Measurements from ENCODE around the gene HADH. TPM values are rescaled to one million over a fixed set of nuclear protein-coding genes. Genes with fewer than 3 reads are reported as not detected.

The HADH gene
- total RNA-seq, 1 experiment from 2014 or later: 47.9 TPM

DNA sequence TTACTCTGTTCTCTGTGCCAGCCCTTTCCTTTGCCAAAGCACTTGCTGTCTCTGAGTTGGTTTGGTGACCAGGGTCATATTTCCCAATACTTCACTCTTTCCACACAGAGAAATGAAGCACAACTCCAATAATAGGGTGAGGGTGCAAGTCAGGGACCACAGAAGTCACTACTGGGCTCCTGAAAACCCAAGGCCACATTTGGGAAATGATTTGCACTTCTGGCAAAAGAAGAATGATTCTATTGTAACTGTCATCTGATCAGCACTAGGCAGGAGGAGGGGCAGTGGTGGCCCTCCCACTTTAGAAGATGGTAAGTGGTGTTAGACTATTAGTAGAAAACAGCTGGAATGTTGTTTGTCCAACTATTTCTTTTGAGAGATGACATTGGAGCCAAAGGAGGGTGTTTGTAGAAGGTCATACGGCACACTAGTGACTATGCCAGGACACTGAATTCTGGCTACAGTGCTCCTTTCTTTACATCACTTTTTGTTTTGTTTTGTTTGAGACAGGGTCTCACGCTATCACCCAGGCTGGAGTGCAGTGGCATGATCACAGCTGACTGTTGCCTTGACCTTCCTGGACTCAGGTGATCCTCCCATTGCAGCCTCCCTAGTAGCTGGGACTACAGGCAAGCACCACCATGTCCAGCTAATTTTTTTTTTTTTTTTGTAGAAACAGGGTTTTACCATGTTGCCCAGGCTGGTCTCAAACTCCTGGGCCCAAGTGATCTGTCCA is 10.8 kb upstream of the HADH start:
- H3K27me3 Mint-ChIP-seq (ENCODE audit: unreplicated experiment): no peaks in the 10 kb centered on the region
- BruUV-seq (replicated peaks): no TSS peak
- TF ChIP-seq, protein P1, sequence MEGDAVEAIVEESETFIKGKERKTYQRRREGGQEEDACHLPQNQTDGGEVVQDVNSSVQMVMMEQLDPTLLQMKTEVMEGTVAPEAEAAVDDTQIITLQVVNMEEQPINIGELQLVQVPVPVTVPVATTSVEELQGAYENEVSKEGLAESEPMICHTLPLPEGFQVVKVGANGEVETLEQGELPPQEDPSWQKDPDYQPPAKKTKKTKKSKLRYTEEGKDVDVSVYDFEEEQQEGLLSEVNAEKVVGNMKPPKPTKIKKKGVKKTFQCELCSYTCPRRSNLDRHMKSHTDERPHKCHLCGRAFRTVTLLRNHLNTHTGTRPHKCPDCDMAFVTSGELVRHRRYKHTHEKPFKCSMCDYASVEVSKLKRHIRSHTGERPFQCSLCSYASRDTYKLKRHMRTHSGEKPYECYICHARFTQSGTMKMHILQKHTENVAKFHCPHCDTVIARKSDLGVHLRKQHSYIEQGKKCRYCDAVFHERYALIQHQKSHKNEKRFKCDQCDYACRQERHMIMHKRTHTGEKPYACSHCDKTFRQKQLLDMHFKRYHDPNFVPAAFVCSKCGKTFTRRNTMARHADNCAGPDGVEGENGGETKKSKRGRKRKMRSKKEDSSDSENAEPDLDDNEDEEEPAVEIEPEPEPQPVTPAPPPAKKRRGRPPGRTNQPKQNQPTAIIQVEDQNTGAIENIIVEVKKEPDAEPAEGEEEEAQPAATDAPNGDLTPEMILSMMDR (IDR thresholded peaks at IDR 0.05; ENCODE audit: unreplicated experiment): no peak

DNA sequence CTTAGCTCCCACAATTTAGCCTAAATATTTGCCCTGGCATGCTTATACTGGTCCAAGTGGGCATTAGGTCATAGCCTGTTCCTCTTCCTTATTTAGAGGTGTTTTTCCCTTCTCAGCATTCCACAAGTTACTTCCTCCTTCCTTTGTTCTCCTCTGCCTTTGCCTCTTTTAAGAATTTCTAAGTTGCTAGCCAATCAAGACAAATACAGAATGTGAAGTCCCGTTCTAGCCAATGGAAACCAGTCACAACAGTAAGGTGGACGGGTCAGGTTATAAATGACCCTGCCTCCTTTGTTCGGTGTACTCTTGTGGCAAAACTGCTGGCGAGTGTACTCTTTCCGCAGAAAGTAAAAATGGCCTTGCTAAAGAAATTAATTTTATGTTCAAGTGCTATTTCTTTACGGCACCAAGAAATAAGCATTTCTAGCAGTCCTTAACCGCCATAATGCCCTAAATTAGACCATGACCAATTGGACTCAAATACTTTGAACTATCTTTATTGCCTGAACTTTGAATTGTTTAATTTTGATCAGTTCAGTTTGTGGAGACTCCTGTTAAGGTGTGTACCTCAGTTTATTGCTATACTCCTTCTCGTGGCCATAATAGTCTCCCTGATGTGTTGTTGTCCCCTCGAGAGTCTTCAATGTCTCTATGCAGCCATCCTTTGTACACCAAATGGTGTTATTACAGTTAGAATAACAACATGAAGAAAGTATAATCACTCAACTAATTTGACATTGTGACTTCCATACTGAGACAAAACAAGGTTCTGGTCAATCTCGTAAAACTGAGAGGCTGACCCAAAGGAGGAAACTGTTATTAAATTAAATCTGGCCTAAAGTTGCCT is 1.6 kb upstream of the HADH start:
- intact Hi-C loops (cut with micrococcal nuclease; ENCODE audit: unreplicated experiment): no loop called here
- TSS peak; percentile 37 for BruUV-seq (replicated peaks)
- DNase-seq: peak; percentile 53
- Mint-ChIP-seq H3K9me3 (ENCODE audit: low read depth, unreplicated experiment) (no peaks in the 10 kb centered on the region), H3K4me1 (ENCODE audit: low read depth, unreplicated experiment) (peaks cover 19% of the 10 kb centered on the region), H3K36me3 (ENCODE audit: insufficient read depth, unreplicated experiment) (peaks cover 34% of the 10 kb centered on the region), H3K27me3 (ENCODE audit: unreplicated experiment) (no peaks in the 10 kb centered on the region), H3K27ac (ENCODE audit: unreplicated experiment) (peak overlapping the region; percentile 45), H3K4me3 (ENCODE audit: low read depth, unreplicated experiment) (peak overlapping the region; percentile 86)
- TF ChIP-seq, protein P1 (IDR thresholded peaks at IDR 0.05; ENCODE audit: unreplicated experiment): no peak
- CTCF ChIA-PET: no interaction called here

More for the DNA sequence above, 10.8 kb upstream of the HADH start:
- no peaks in the 10 kb centered on the region for H3K9me3 Mint-ChIP-seq (ENCODE audit: low read depth, unreplicated experiment)
- intact Hi-C loops (cut with micrococcal nuclease; ENCODE audit: unreplicated experiment): no loop called here
- no peaks in the 10 kb centered on the region for H3K4me1 Mint-ChIP-seq (ENCODE audit: low read depth, unreplicated experiment)
- DNase-seq: no peak
- no peak overlapping the region for H3K27ac Mint-ChIP-seq (ENCODE audit: unreplicated experiment)
- no peak overlapping the region for H3K4me3 Mint-ChIP-seq (ENCODE audit: low read depth, unreplicated experiment)
- CTCF ChIA-PET: no interaction called here
- H3K36me3 Mint-ChIP-seq (ENCODE audit: insufficient read depth, unreplicated experiment): no peaks in the 10 kb centered on the region

DNA sequence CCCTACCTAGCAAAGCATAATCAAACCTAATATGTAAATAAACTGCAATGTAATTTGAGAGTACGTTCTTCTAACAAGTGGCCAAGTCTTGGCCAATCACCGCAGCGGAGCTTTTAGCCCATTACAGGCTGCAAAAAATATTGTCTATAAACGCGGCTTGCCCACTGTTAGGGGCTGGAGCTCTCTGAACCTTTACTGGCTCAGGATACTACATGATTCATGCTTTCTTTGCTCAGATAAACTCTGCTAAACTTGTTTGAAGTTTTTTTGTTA is 990 bp upstream of the HADH start:
- peak; percentile 7 for DNase-seq
- TF ChIP-seq, protein P1 (IDR thresholded peaks at IDR 0.05; ENCODE audit: unreplicated experiment): no peak
- peak overlapping the region; percentile 86 for H3K4me3 Mint-ChIP-seq (ENCODE audit: low read depth, unreplicated experiment)
- H3K36me3 Mint-ChIP-seq (ENCODE audit: insufficient read depth, unreplicated experiment): peaks cover 34% of the 10 kb centered on the region
- intact Hi-C loops (cut with micrococcal nuclease; ENCODE audit: unreplicated experiment): no loop called here
- CTCF ChIA-PET: no interaction called here
- H3K4me1 Mint-ChIP-seq (ENCODE audit: low read depth, unreplicated experiment): peaks cover 19% of the 10 kb centered on the region
- BruUV-seq (replicated peaks): no TSS peak
- no peaks in the 10 kb centered on the region for H3K9me3 Mint-ChIP-seq (ENCODE audit: low read depth, unreplicated experiment)
- peak overlapping the region; percentile 45 for H3K27ac Mint-ChIP-seq (ENCODE audit: unreplicated experiment)
- H3K27me3 Mint-ChIP-seq (ENCODE audit: unreplicated experiment): no peaks in the 10 kb centered on the region

DNA sequence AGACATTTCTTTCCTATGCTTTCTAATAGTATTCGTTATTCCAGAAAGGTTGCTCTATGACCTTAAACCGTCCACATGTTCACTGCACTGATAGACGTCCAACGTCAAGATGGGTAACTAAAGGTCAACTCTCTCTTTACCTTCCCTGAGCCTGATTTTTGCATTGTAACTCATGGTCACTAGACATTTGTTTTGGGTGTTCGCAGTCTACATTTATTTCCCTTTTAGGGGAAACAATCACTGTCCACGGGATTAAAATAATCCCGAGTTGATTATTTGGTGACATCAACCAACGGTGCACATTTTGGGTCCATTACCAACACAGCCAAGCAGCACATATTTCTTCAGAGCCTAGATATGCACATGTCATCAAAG is 540 bp upstream of the HADH start:
- TSS peak; percentile 83 for BruUV-seq (replicated peaks)
- CTCF ChIA-PET: no interaction called here
- Mint-ChIP-seq H3K4me1 (ENCODE audit: low read depth, unreplicated experiment) (peaks cover 19% of the 10 kb centered on the region), H3K27me3 (ENCODE audit: unreplicated experiment) (no peaks in the 10 kb centered on the region), H3K36me3 (ENCODE audit: insufficient read depth, unreplicated experiment) (peaks cover 34% of the 10 kb centered on the region), H3K4me3 (ENCODE audit: low read depth, unreplicated experiment) (peak overlapping the region; percentile 86), H3K9me3 (ENCODE audit: low read depth, unreplicated experiment) (no peaks in the 10 kb centered on the region), H3K27ac (ENCODE audit: unreplicated experiment) (peak overlapping the region; percentile 47)
- no peak for DNase-seq
- intact Hi-C loops (cut with micrococcal nuclease; ENCODE audit: unreplicated experiment): no loop called here
- TF ChIP-seq, protein P1 (IDR thresholded peaks at IDR 0.05; ENCODE audit: unreplicated experiment): no peak

Measured in Calu3 (cell line).